ENCODE data around the gene SLC27A5. TPM values are rescaled to one million over a fixed set of nuclear protein-coding genes. Genes with fewer than 3 reads are reported as not detected.
"Not testable (repeated sequence)": the region's sequence is repeated elsewhere in the genome, so short reads cannot be mapped to it uniquely, and the experiment has no call there.

Gene SLC27A5
- polyA plus RNA-seq, 2 of the 4 experiments (the other 2 are of a cell fraction), result 30.2 to 37.8 TPM

DNA sequence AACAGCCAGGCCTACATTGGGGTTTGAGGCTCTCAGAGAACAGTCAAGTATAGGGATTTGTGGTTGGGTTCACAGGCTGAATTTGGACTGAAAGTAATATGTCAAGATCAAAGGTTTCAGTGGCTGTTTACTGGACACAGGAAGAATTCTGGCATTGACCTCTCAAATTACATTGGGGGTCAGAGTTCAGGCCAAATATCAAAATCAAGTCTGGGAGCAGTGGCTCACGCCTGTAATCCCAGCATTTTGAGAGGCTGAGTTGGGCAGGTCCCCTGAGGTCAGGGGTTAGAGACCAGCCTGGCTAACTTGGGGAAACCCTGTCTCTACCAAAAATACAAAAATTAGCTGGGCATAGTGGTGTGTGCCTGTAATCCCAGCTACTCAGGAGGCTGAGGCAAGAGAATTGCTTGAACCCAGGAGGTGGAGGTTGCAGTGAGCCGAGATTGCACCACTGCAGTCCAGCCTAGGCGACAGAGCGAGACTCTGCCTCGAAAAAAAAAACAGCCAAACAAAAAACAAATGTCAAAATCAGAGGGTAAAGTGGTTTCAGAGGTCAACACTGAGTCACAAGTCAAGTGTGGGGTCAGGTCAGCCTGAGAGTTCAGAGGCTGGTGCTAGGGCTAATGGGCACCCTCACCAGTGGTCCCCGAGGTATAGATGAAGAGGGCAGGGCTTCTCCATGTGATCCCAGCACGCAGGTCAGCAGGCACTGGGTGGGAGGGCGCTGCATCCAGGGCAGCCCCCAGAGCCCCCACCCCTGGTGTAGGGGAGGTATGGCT lies 1.5 kb downstream of the SLC27A5 start:
- no peak for TF ChIP-seq HOXB13 (CRISPR knock-in tag; IDR thresholded peaks at IDR 0.05; ENCODE audit: low read depth)
- TF ChIP-seq MAX (IDR thresholded peaks at IDR 0.05), result no peak
- TF ChIP-seq POLR2AphosphoS2 (conservative IDR thresholded peaks at IDR 0.05; ENCODE audit: low read length), result no peak
- no peak for TF ChIP-seq CHD2 (IDR thresholded peaks at IDR 0.05; ENCODE audit: low read length, partially characterized antibody)
- no peak for TF ChIP-seq PHF8 (IDR thresholded peaks at IDR 0.05; ENCODE audit: borderline replicate concordance, low read depth)
- TF ChIP-seq CEBPB (IDR thresholded peaks at IDR 0.05), result no peak
- TF ChIP-seq HES2 (IDR thresholded peaks at IDR 0.05), result no peak
- TF ChIP-seq BCL3 (IDR thresholded peaks at IDR 0.05), result no peak
- TF ChIP-seq ATOH8 (CRISPR knock-in tag; IDR thresholded peaks at IDR 0.05; ENCODE audit: low read depth), result no peak
- TF ChIP-seq CBX2 (IDR thresholded peaks at IDR 0.05; ENCODE audit: borderline replicate concordance, low read depth), result no peak
- no peak for TF ChIP-seq ZFP36 (IDR thresholded peaks at IDR 0.05; ENCODE audit: borderline replicate concordance, partially characterized antibody)
- TF ChIP-seq POLR2A (IDR thresholded peaks at IDR 0.05; ENCODE audit: low read length), result no peak
- TF ChIP-seq, protein P1, sequence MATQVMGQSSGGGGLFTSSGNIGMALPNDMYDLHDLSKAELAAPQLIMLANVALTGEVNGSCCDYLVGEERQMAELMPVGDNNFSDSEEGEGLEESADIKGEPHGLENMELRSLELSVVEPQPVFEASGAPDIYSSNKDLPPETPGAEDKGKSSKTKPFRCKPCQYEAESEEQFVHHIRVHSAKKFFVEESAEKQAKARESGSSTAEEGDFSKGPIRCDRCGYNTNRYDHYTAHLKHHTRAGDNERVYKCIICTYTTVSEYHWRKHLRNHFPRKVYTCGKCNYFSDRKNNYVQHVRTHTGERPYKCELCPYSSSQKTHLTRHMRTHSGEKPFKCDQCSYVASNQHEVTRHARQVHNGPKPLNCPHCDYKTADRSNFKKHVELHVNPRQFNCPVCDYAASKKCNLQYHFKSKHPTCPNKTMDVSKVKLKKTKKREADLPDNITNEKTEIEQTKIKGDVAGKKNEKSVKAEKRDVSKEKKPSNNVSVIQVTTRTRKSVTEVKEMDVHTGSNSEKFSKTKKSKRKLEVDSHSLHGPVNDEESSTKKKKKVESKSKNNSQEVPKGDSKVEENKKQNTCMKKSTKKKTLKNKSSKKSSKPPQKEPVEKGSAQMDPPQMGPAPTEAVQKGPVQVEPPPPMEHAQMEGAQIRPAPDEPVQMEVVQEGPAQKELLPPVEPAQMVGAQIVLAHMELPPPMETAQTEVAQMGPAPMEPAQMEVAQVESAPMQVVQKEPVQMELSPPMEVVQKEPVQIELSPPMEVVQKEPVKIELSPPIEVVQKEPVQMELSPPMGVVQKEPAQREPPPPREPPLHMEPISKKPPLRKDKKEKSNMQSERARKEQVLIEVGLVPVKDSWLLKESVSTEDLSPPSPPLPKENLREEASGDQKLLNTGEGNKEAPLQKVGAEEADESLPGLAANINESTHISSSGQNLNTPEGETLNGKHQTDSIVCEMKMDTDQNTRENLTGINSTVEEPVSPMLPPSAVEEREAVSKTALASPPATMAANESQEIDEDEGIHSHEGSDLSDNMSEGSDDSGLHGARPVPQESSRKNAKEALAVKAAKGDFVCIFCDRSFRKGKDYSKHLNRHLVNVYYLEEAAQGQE (IDR thresholded peaks at IDR 0.05), result no peak
- TF ChIP-seq RCOR1 (IDR thresholded peaks at IDR 0.05; ENCODE audit: low read depth, low read length), result no peak
- no peak for TF ChIP-seq EHF (CRISPR knock-in tag; IDR thresholded peaks at IDR 0.05)
- no peak for TF ChIP-seq SMC3 (IDR thresholded peaks at IDR 0.05)
- TF ChIP-seq MYC (IDR thresholded peaks at IDR 0.05; ENCODE audit: borderline replicate concordance, low read length), result no peak
- TF ChIP-seq FOSB (CRISPR knock-in tag; IDR thresholded peaks at IDR 0.05), result no peak
- TF ChIP-seq EP300 (IDR thresholded peaks at IDR 0.05), result no peak
- Histone ChIP-seq H3K4me3 (no peak overlapping the region), H3K4me2 (no peak overlapping the region), H3K9me3 (no peaks in the 10 kb centered on the region), H3K27ac (no peak overlapping the region), H3K4me1 (peaks cover 6% of the 10 kb centered on the region; the same call in 2 of the 3 replicates)
- POLR2A ChIA-PET, result interaction anchor here (1.8 kb wide), 1 partner anchor 9 kb away, joined by 9 read pairs; the partner anchor contains the start of gene ZBTB45
- 78% methylated on average over 7 of the region's 8 CpGs for WGBS (ENCODE audit: missing lambda C conversion rate)
- DNase-seq (ENCODE audit: low read depth in 1 of 2, low spot score in 1 of 2) (no peak), FAIRE-seq (no peak), ATAC-seq (no peak)
- CTCF ChIA-PET, result interaction anchor here (1.4 to 10.5 kb wide), 2 partner anchors 9 kb away, joined by 5 to 113 read pairs; partner anchors contain the start of gene ZBTB45

DNA sequence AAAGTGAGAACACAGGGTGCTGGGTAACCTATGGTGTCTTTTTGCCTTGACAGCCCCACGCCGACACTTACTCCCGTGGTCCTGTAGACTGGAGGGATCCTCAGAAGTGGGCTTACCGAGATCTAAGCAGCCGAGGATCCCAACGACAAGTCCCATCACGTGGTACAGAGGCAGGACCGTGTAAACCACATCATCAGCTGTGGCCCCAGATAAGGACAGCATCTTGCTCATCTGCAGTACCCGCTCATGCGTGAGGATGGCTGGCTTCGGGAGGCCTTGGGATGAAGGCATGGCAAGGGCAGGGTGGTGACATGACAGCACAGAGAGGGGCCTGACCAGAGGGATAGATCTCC lies 2.1 kb downstream of the SLC27A5 start:
- TF ChIP-seq MYC (IDR thresholded peaks at IDR 0.05; ENCODE audit: borderline replicate concordance, low read length), result no peak
- no peak for TF ChIP-seq POLR2A (IDR thresholded peaks at IDR 0.05; ENCODE audit: low read length)
- TF ChIP-seq ZC3H11A (IDR thresholded peaks at IDR 0.05), result no peak
- TF ChIP-seq SMC3 (IDR thresholded peaks at IDR 0.05), result no peak
- TF ChIP-seq KDM5A (IDR thresholded peaks at IDR 0.05), result no peak
- TF ChIP-seq RNF2 (IDR thresholded peaks at IDR 0.05; ENCODE audit: borderline replicate concordance, low read depth), result no peak
- no peak for TF ChIP-seq HEYL (CRISPR knock-in tag; IDR thresholded peaks at IDR 0.05)
- ATAC-seq (no peak), FAIRE-seq (no peak), DNase-seq (ENCODE audit: low read depth in 1 of 2, low spot score in 1 of 2) (no peak)
- Histone ChIP-seq H3K4me1 (peaks cover 9% of the 10 kb centered on the region; the same call in 2 of the 3 replicates), H3K4me3 (no peak overlapping the region), H3K27ac (no peak overlapping the region), H3K4me2 (no peak overlapping the region), H3K9me3 (no peaks in the 10 kb centered on the region)
- ChIA-PET CTCF (interaction anchor here (0.6 to 10.5 kb wide), 4 partner anchors 10 to 72 kb away, joined by 3 to 113 read pairs (median 4); partner anchors contain the start of gene ZBTB45), POLR2A (no interaction called here)
- 89% methylated on average over 11 of the region's 11 CpGs for WGBS (ENCODE audit: missing lambda C conversion rate)

- DNase-seq (ENCODE audit: low read depth in 1 of 2, low spot score in 1 of 2); ATAC-seq; H3K4me2 ChIP-seq; H3K4me1 ChIP-seq; FAIRE-seq; POLR2A ChIA-PET; H3K27ac ChIP-seq; H3K4me3 ChIP-seq; H3K9me3 ChIP-seq: not testable (repeated sequence)
- CTCF ChIA-PET, result interaction anchor here (1.2 to 10.5 kb wide), 3 partner anchors 8 to 12 kb away, joined by 3 to 113 read pairs (median 4); partner anchors contain the start of gene ZBTB45
- WGBS (ENCODE audit: missing lambda C conversion rate), result 60% methylated on average over 7 of the region's 8 CpGs
Measured at GRCh38 chr19:58507602-58508223, 4.1 kb downstream of the SLC27A5 start.

All from A549 (cell line).